Activated CD4-positive, alpha-beta T cell treated with anti-CD3 and anti-CD28 coated beads, Interleukin-2, amount 50 U/mL, for 4 hours (primary cell): Measurements from ENCODE around the gene NUP160.
A peak's percentile ranks its signal among the peaks of the same experiment; 100 is the strongest.
"Not testable (repeated sequence)": the region's sequence is repeated elsewhere in the genome, so short reads cannot be mapped to it uniquely, and the experiment has no call there.

ENCODE experiments used
- DNase-seq, 2 experiments: peaks; one replicate each; pipeline ENCODE4 v3.0.0-alpha.2; 2020

Gene NUP160

GRCh38 chr11:47860536-47860935 is 12.4 kb upstream of the NUP160 start:
- no peak for DNase-seq

GRCh38 chr11:47857892-47858543 is 9.9 kb upstream of the NUP160 start:
- DNase-seq: no peak

- no peak for DNase-seq
Measured at GRCh38 chr11:47857485-47857884, 9.3 kb upstream of the NUP160 start.

- DNase-seq: no peak
Measured at GRCh38 chr11:47856186-47856585, 8.0 kb upstream of the NUP160 start.

- DNase-seq: no peak
Measured at GRCh38 chr11:47854667-47855066, 6.5 kb upstream of the NUP160 start.

- no peak for DNase-seq
Measured at GRCh38 chr11:47852053-47852452, 3.9 kb upstream of the NUP160 start.

- no peak for DNase-seq
Measured at GRCh38 chr11:47850337-47850736, 2.2 kb upstream of the NUP160 start.

GRCh38 chr11:47848700-47849155 is 578 bp upstream of the NUP160 start:
- DNase-seq: no peak

GRCh38 chr11:47847537-47847891 is 636 bp downstream of the NUP160 start:
- DNase-seq: no peak

- no peak for DNase-seq
Measured at GRCh38 chr11:47846998-47847397, 1.2 kb downstream of the NUP160 start.

GRCh38 chr11:47843361-47844055 is 4.6 kb downstream of the NUP160 start:
- no peak for DNase-seq

GRCh38 chr11:47842749-47843148 is 5.4 kb downstream of the NUP160 start:
- no peak for DNase-seq

GRCh38 chr11:47837929-47838328 is 10.2 kb downstream of the NUP160 start:
- no peak for DNase-seq

GRCh38 chr11:47837292-47837691 is 10.9 kb downstream of the NUP160 start:
- DNase-seq: no peak

- not testable (repeated sequence) for DNase-seq
Measured at GRCh38 chr11:47830013-47830412, 18.1 kb downstream of the NUP160 start.

GRCh38 chr11:47828284-47828683 is 19.9 kb downstream of the NUP160 start:
- no peak for DNase-seq

GRCh38 chr11:47822664-47823063 is 25.5 kb downstream of the NUP160 start:
- not testable (repeated sequence) for DNase-seq

GRCh38 chr11:47819743-47820142 is 28.4 kb downstream of the NUP160 start:
- DNase-seq: no peak

- no peak for DNase-seq
Measured at GRCh38 chr11:47800759-47801158, 47.4 kb downstream of the NUP160 start.

- peak; percentile 9 to 26 for DNase-seq
Measured at GRCh38 chr11:47797633-47798032, 50.5 kb downstream of the NUP160 start.

- DNase-seq: no peak
Measured at GRCh38 chr11:47791774-47792430, 56.2 kb downstream of the NUP160 start.

GRCh38 chr11:47790017-47790416 is 58.1 kb downstream of the NUP160 start:
- not testable (repeated sequence) for DNase-seq

- DNase-seq: no peak
Measured at GRCh38 chr11:47788181-47788580, 60.0 kb downstream of the NUP160 start.

GRCh38 chr11:47786373-47786772 is 61.8 kb downstream of the NUP160 start:
- DNase-seq: no peak
